Bronchial epithelial cell (primary cell): ENCODE measurements around the gene ITPRIPL2. TPM values are rescaled to one million over a fixed set of nuclear protein-coding genes. Genes with fewer than 3 reads are reported as not detected.

ENCODE experiments used
- DNase-seq: peaks from one replicate; pipeline ENCODE4 v3.0.0-alpha.2; 2010; ENCODE audit warnings: low read depth
- FAIRE-seq: peaks from 2 replicates; lab custom pipeline; 2011; peaks lifted over from hg19 to GRCh38; lab: Jason Lieb, UNC
- H3K27me3 ChIP-seq: 2 replicates; pipeline ENCODE4 v1.5.1; 2011; ENCODE audit warnings: low read length; ENCODE audit not compliant: control insufficient read depth, insufficient read depth
- H3K36me3 ChIP-seq: 2 replicates; pipeline ENCODE4 v1.5.1; 2011; ENCODE audit warnings: low read length; ENCODE audit not compliant: control insufficient read depth, insufficient read depth
- H3K4me3 ChIP-seq: 2 replicates; pipeline ENCODE4 v1.5.1; 2011; ENCODE audit warnings: mild to moderate bottlenecking, low read depth, low read length, control low read depth
- CTCF ChIP-seq: IDR thresholded peaks from 2 replicates; pipeline ENCODE4 v1.5.1; 2011; ENCODE audit warnings: mild to moderate bottlenecking, moderate library complexity, low read length, control low read depth, inconsistent platforms; ENCODE audit not compliant: insufficient read depth, severe bottlenecking
- total RNA-seq: library from RNA; depleted of rRNA; stranded (reverse); fragments of >200 nt; gene quantifications from 2 replicates; pipeline ENCODE4 v1.2.1, GENCODE V29; 2014

Gene ITPRIPL2
- total RNA-seq, 1 donor from 2014 or later = 18.7 TPM

- FAIRE-seq (no peak), DNase-seq (no peak)
- TF ChIP-seq CTCF = no peak
Observed at GRCh38 chr16:19127674-19128131, 13.9 kb downstream of the ITPRIPL2 start.

GRCh38 chr16:19128454-19129200 lies 14.9 kb downstream of the ITPRIPL2 start:
- H3K36me3 ChIP-seq = no peaks in the 10 kb centered on the region
- DNase-seq = no peak
- no peaks in the 10 kb centered on the region for H3K27me3 ChIP-seq
- TF ChIP-seq CTCF = no peak
- FAIRE-seq = no peak
- no peak overlapping the region for H3K4me3 ChIP-seq

More at GRCh38 chr16:19127674-19128131, 13.9 kb downstream of the ITPRIPL2 start:
- no peaks in the 10 kb centered on the region for H3K36me3 ChIP-seq
- H3K4me3 ChIP-seq = no peak overlapping the region
- no peaks in the 10 kb centered on the region for H3K27me3 ChIP-seq

- no peak for TF ChIP-seq CTCF
- Histone ChIP-seq H3K36me3 (no peaks in the 10 kb centered on the region), H3K4me3 (no peak overlapping the region), H3K27me3 (no peaks in the 10 kb centered on the region)
- no peak for FAIRE-seq
- DNase-seq = no peak
Observed at GRCh38 chr16:19130385-19130784, 16.6 kb downstream of the ITPRIPL2 start.

- no peak for TF ChIP-seq CTCF
- FAIRE-seq = no peak
- Histone ChIP-seq H3K27me3 (no peaks in the 10 kb centered on the region), H3K4me3 (no peak overlapping the region), H3K36me3 (no peaks in the 10 kb centered on the region)
- DNase-seq = peak; percentile 73
Observed at GRCh38 chr16:19130852-19131824, 17.4 kb downstream of the ITPRIPL2 start.

GRCh38 chr16:19131825-19132218 lies 18.1 kb downstream of the ITPRIPL2 start:
- FAIRE-seq (no peak), DNase-seq (no peak)
- no peak overlapping the region for H3K4me3 ChIP-seq
- H3K27me3 ChIP-seq = no peaks in the 10 kb centered on the region
- TF ChIP-seq CTCF = no peak
- no peaks in the 10 kb centered on the region for H3K36me3 ChIP-seq
